NT2/D1 (cell line): Measurements from ENCODE around the gene ALLC.

Experiments used
- SUZ12 ChIP-seq: IDR thresholded peaks from 2 replicates; pipeline ENCODE4 v1.6.1; 2011; ENCODE audit not compliant: insufficient read length, insufficient read depth; ENCODE audit errors: extremely low read depth
- YY1 ChIP-seq: IDR thresholded peaks from 2 replicates; pipeline ENCODE4 v1.6.1; 2011; ENCODE audit not compliant: insufficient read length, insufficient read depth

GRCh38 chr2:3656762-3657721 lies 958 bp upstream of the ALLC start:
- TF ChIP-seq YY1 (no peak), SUZ12 (no peak)
